ENCODE data around the gene EPS8.

Gene EPS8

DNA sequence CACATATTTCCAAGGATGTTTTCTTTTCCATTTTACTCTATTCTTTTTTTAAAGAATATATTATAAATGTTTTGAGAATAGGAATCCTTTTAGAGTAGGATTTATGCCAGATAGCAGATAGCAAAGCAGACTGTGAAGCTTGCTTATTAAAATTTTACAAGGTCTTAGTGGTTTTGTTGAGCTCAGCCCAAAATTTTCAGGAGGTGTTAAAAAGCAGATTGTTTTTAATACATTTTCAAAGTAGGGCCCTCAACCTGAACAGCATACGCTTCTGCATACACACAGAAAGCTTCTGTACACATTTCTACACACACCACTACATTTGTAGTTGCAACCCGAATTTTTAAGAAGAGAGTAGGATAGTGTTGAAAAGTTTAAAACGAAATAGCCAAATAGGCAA is 151.0 kb downstream of the EPS8 start:
- no peak for DNase-seq (ENCODE audit: extremely low spot score)
- TF ChIP-seq CTCF (IDR thresholded peaks at IDR 0.05; ENCODE audit: control extremely low read depth, extremely low read depth, low read depth, missing control alignments) = no peak
- ChIA-PET CTCF (no interaction called here), POLR2A (no interaction called here)

GRCh38 chr12:15636060-15636890 is 152.9 kb downstream of the EPS8 start:
- DNase-seq (ENCODE audit: extremely low spot score) = no peak
- POLR2A ChIA-PET = no interaction called here
- no peak for TF ChIP-seq CTCF (IDR thresholded peaks at IDR 0.05; ENCODE audit: control extremely low read depth, extremely low read depth, low read depth, missing control alignments)
- CTCF ChIA-PET = interaction anchor here (1.1 kb wide), 1 partner anchor 52 kb away, joined by 4 read pairs; no protein-coding TSS in a partner anchor

- TF ChIP-seq CTCF (IDR thresholded peaks at IDR 0.05; ENCODE audit: control extremely low read depth, extremely low read depth, low read depth, missing control alignments) = no peak
- ChIA-PET CTCF (no interaction called here), POLR2A (no interaction called here)
- DNase-seq (ENCODE audit: extremely low spot score) = no peak
These were observed 155.0 kb downstream of the EPS8 start for GRCh38 chr12:15634010-15634683.

- DNase-seq (ENCODE audit: extremely low spot score) = no peak
- CTCF ChIA-PET = no interaction called here
- POLR2A ChIA-PET = no interaction called here
- no peak for TF ChIP-seq CTCF (IDR thresholded peaks at IDR 0.05; ENCODE audit: control extremely low read depth, extremely low read depth, low read depth, missing control alignments)
These were observed 156.0 kb downstream of the EPS8 start for GRCh38 chr12:15633201-15633600.

- POLR2A ChIA-PET = no interaction called here
- no peak for DNase-seq (ENCODE audit: extremely low spot score)
- CTCF ChIA-PET = no interaction called here
- TF ChIP-seq CTCF (IDR thresholded peaks at IDR 0.05; ENCODE audit: control extremely low read depth, extremely low read depth, low read depth, missing control alignments) = no peak
These were observed 156.5 kb downstream of the EPS8 start for GRCh38 chr12:15632708-15633107.

- no peak for DNase-seq (ENCODE audit: extremely low spot score)
- no peak for TF ChIP-seq CTCF (IDR thresholded peaks at IDR 0.05; ENCODE audit: control extremely low read depth, extremely low read depth, low read depth, missing control alignments)
- ChIA-PET CTCF (no interaction called here), POLR2A (no interaction called here)
These were observed 158.0 kb downstream of the EPS8 start for GRCh38 chr12:15631007-15631715.
